OCI-LY7 (cell line): ENCODE results near the gene CRYBG3. TPM values are rescaled to one million over a fixed set of nuclear protein-coding genes. Genes with fewer than 3 reads are reported as not detected.
A peak's percentile ranks its signal among the peaks of the same experiment; 100 is the strongest.

Experiments used
- BruUV-seq: library from RNA; stranded (reverse); fragments of 400-500 nt; replicated peaks from 2 replicates; lab custom pipeline; 2021; lab: Mats Ljungman, UMichigan
- CTCF ChIA-PET: fragments of 300-600 bp; sonication (Branson Sonifier 250); formaldehyde crosslinking; loops from one replicate; lab custom pipeline; 2022; ENCODE audit warnings: antibody characterized with exemption; ENCODE audit not compliant: unreplicated experiment; lab: Charles Lee
- POLR2A ChIA-PET: fragments of 300-600 bp; sonication (Branson Sonifier 250); formaldehyde crosslinking; loops from one replicate; lab custom pipeline; 2022; ENCODE audit warnings: antibody characterized with exemption; lab: Charles Lee
- DNase-seq: peaks from one replicate; pipeline ENCODE4 v3.0.0-alpha.2; 2015; ENCODE audit warnings: low spot score
- H2AFZ ChIP-seq: fragments of 200-600 bp; sonication (generic), shearing (Covaris generic); 2 replicates; pipeline ENCODE4 v1.6.1; 2014; ENCODE audit warnings: mild to moderate bottlenecking, antibody characterized with exemption, low read length, moderate library complexity
- H3K27ac ChIP-seq: fragments of 200-600 bp; sonication (generic); 2 replicates; pipeline ENCODE4 v1.5.1; 2014; ENCODE audit warnings: mixed run types, low read depth, mild to moderate bottlenecking, moderate library complexity, low read length, inconsistent platforms; ENCODE audit not compliant: poor library complexity, severe bottlenecking
- H3K36me3 ChIP-seq: fragments of 200-600 bp; sonication (generic); 2 replicates; pipeline ENCODE4 v1.6.1; 2014; ENCODE audit warnings: mild to moderate bottlenecking, antibody characterized with exemption, low read length, moderate library complexity, mixed read lengths; ENCODE audit not compliant: insufficient read depth
- H3K4me1 ChIP-seq: fragments of 200-600 bp; sonication (generic); 2 replicates; pipeline ENCODE4 v1.5.1; 2014; ENCODE audit warnings: mild to moderate bottlenecking, low read length; ENCODE audit not compliant: insufficient read depth, poor library complexity, severe bottlenecking
- H3K4me2 ChIP-seq: fragments of 200-600 bp; sonication (generic); 2 replicates; pipeline ENCODE4 v1.6.1; 2014; ENCODE audit warnings: mild to moderate bottlenecking, low read length
- H3K4me3 ChIP-seq: fragments of 200-600 bp; sonication (generic); 2 replicates; pipeline ENCODE4 v1.5.1; 2014; ENCODE audit warnings: mild to moderate bottlenecking, low read depth, low read length; ENCODE audit not compliant: poor library complexity, severe bottlenecking
- H3K79me2 ChIP-seq: fragments of 200-600 bp; sonication (generic); 2 replicates; pipeline ENCODE4 v1.6.1; 2016; ENCODE audit warnings: low read depth, mild to moderate bottlenecking, low read length, moderate library complexity, mixed read lengths; ENCODE audit not compliant: insufficient read depth
- H3K9me2 ChIP-seq: fragments of 200-600 bp; sonication (generic); 2 replicates; pipeline ENCODE4 v1.6.1; 2016; ENCODE audit warnings: mild to moderate bottlenecking, low read length, mixed read lengths; ENCODE audit not compliant: insufficient read depth
- H3K9me3 ChIP-seq: fragments of 200-600 bp; sonication (generic); 2 replicates; pipeline ENCODE4 v1.6.1; 2014; ENCODE audit warnings: mild to moderate bottlenecking, mixed run types, low read length, mixed read lengths
- H4K20me1 ChIP-seq: fragments of 200-600 bp; sonication (generic); 2 replicates; pipeline ENCODE4 v1.6.1; 2014; ENCODE audit warnings: mild to moderate bottlenecking, antibody characterized with exemption, low read length, moderate library complexity, mixed read lengths; ENCODE audit not compliant: insufficient read depth
- CTCF ChIP-seq: fragments of 200-600 bp; sonication (generic); conservative IDR thresholded peaks from 2 replicates; pipeline ENCODE4 v1.5.1; 2014; ENCODE audit warnings: mild to moderate bottlenecking, antibody characterized with exemption, low read length, moderate library complexity, mixed read lengths
- EZH2phosphoT487 ChIP-seq: fragments of 200-600 bp; sonication (generic); IDR thresholded peaks from 2 replicates; pipeline ENCODE4 v1.6.1; 2018; ENCODE audit warnings: low read depth, borderline replicate concordance, mild to moderate bottlenecking, mixed run types, antibody characterized with exemption, low read length, moderate library complexity, mixed read lengths
- intact Hi-C: fragments of 100-400 bp; cut with micrococcal nuclease; formaldehyde crosslinking; loops from one replicate; pipeline ENCODE4 v1.10.0; 2022; ENCODE audit not compliant: unreplicated experiment
- total RNA-seq, 2 experiments: library from RNA; depleted of rRNA in 1 of 2; stranded (reverse); fragments of >200 nt in 1 of 2; shearing (Covaris generic) in 1 of 2; gene quantifications; 2 replicates each; pipeline ENCODE4 v1.2.3, GENCODE V29; 2014 to 2022

CRYBG3 gene
- total RNA-seq, 2 experiments from 2014 or later, result 0.22 to 0.46 TPM

GRCh38 chr3:97960551-97960950 is 138.7 kb downstream of the CRYBG3 start:
- Histone ChIP-seq H3K36me3 (peaks cover 84% of the 10 kb centered on the region), H3K79me2 (peaks cover 10% of the 10 kb centered on the region; the same call in 1 of the 2 replicates), H3K4me3 (no peak overlapping the region), H3K4me2 (no peak overlapping the region), H3K4me1 (no peaks in the 10 kb centered on the region), H3K9me3 (no peaks in the 10 kb centered on the region), H2AFZ (no peak overlapping the region), H3K27ac (no peak overlapping the region), H3K9me2 (no peaks in the 10 kb centered on the region), H4K20me1 (no peaks in the 10 kb centered on the region)
- DNase-seq, result no peak
- CTCF ChIA-PET, result no interaction called here
- TSS peak; percentile 14 for BruUV-seq
- POLR2A ChIA-PET, result no interaction called here
- intact Hi-C loops, result no loop called here
- TF ChIP-seq EZH2phosphoT487 (no peak), CTCF (no peak)

DNA sequence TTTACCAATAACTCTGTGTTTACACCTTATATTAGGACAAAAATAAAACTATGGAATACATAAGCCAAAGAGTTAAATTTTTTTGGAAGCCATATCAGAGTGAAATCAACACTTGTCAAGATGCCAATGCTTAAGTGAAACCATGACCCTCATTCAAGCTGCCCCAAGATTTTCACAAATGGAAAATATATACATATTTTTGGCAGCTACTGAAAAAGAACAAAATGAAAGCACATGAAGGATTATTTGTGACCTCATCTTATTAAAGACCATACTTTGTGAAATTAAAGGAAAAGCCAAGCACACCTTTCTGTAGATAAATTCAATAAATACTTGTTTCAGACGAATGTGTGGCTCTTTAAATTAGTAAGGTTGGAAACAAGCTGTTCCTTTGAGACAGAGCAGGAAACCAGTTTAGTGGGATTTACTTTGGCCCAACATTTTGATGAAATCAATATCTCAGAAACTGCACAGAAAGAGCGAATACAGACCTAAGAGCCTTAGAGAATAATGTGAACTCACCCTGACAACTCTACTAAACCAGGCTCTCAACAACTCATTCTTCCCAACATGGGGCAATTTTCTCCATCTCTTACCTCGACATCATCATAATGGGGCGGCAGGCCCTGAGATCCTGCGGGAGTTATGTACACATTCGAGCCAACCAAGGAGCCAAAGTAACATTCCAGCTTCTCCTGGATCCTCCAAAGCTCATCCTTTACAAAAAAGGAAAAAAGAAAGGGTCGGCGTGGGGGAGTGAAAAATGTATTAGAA is 139.4 kb downstream of the CRYBG3 start:
- Histone ChIP-seq H3K4me2 (no peak overlapping the region), H3K36me3 (peaks cover 84% of the 10 kb centered on the region), H3K4me1 (no peaks in the 10 kb centered on the region), H4K20me1 (no peaks in the 10 kb centered on the region), H3K79me2 (peaks cover 10% of the 10 kb centered on the region; the same call in 1 of the 2 replicates), H3K27ac (no peak overlapping the region), H3K9me3 (no peaks in the 10 kb centered on the region), H3K4me3 (no peak overlapping the region), H2AFZ (no peak overlapping the region), H3K9me2 (no peaks in the 10 kb centered on the region)
- no TSS peak for BruUV-seq
- intact Hi-C loops, result no loop called here
- CTCF ChIA-PET, result no interaction called here
- DNase-seq, result no peak
- POLR2A ChIA-PET, result no interaction called here
- TF ChIP-seq EZH2phosphoT487 (no peak), CTCF (no peak)

DNA sequence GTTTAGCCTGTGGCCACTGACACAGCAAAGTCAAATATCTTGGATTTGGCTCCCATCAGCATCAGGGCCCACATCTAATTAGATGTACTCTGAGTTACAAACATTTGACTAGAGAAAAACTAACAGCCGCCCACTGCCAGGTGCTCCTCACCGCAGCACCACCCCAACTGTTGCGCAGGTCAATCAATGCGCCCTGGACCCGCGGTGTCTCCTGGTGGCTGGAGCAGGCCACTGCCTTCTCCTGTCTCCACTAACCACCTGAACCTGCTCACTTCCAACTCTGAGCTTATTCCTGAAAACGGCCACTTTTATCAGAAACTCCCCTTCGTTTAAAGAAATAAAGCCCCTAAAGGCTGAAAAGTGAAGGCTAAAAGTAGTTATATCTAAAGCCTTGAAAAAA is 146.2 kb downstream of the CRYBG3 start:
- TF ChIP-seq EZH2phosphoT487 (no peak), CTCF (no peak)
- intact Hi-C loops, result no loop called here
- H3K79me2 ChIP-seq, result peaks cover 38% of the 10 kb centered on the region; the same call in 1 of the 2 replicates
- no peak overlapping the region for H2AFZ ChIP-seq
- peaks cover 35% of the 10 kb centered on the region for H3K36me3 ChIP-seq
- no peak overlapping the region for H3K4me2 ChIP-seq
- no peaks in the 10 kb centered on the region for H4K20me1 ChIP-seq
- H3K9me2 ChIP-seq, result no peaks in the 10 kb centered on the region
- no peak overlapping the region for H3K27ac ChIP-seq
- no peak overlapping the region for H3K4me3 ChIP-seq
- no peak for DNase-seq
- POLR2A ChIA-PET, result interaction anchor here (1.2 to 2.1 kb wide), 2 partner anchors 41 to 204 kb away, joined by 3 to 5 read pairs; partner anchors contain the start of gene ARL6
- peaks cover 26% of the 10 kb centered on the region for H3K4me1 ChIP-seq
- no TSS peak for BruUV-seq
- H3K9me3 ChIP-seq, result no peaks in the 10 kb centered on the region
- CTCF ChIA-PET, result interaction anchor here (0.9 kb wide), 1 partner anchor 45 kb away, joined by 3 read pairs; no protein-coding TSS in a partner anchor
